Pancreas (tissue), 10 donors: ENCODE data around the gene BRINP2. TPM values are rescaled to one million over a fixed set of nuclear protein-coding genes. Genes with fewer than 3 reads are reported as not detected.

Experiments
- ATAC-seq, 4 donors: fragments of 200-7000 bp; cut with Tn5 transposase; one replicate each; pipeline versions ENCODE4 v1.8.0 to v1.9.1; 2020; ENCODE audit warnings: mild to moderate bottlenecking in 4 of 4, moderate library complexity in 4 of 4
- DNase-seq, 6 donors: peaks; one replicate each; pipeline ENCODE4 v3.0.0-alpha.2; 2020
- FAIRE-seq: peaks from 2 replicates; lab custom pipeline; 2012; peaks lifted over from hg19 to GRCh38; lab: Jason Lieb, UNC
- H3K27ac ChIP-seq, 4 donors: fragments of 200-600 bp; sonication (generic); 1 replicate in 3 of 4; 2 replicates in 1 of 4; pipeline versions ENCODE4 v1.5.0 to v1.8.0; 2020
- H3K27me3 ChIP-seq, 4 donors: fragments of 200-600 bp; one replicate each; pipeline ENCODE4 v1.8.0; 2021
- H3K36me3 ChIP-seq, 3 donors: fragments of 200-600 bp; sonication (generic) in 1 of 3; one replicate each; pipeline versions ENCODE4 v1.5.0 to v1.8.0; 2020 to 2021
- H3K4me1 ChIP-seq, 3 donors: fragments of 200-600 bp; one replicate each; pipeline ENCODE4 v1.8.0; 2021
- H3K4me3 ChIP-seq, 4 donors: fragments of 200-600 bp; sonication (generic) in 2 of 4; one replicate each; pipeline versions ENCODE4 v1.5.0 to v1.8.0; 2020 to 2021
- H3K9me3 ChIP-seq, 4 donors: fragments of 200-600 bp; one replicate each; pipeline ENCODE4 v1.8.0; 2021
- CTCF ChIP-seq, 4 donors: fragments of 200-600 bp; sonication (generic) in 3 of 4; IDR thresholded peaks; one replicate each; pipeline versions ENCODE4 v1.5.0 to v1.8.0; 2021; ENCODE audit warnings: antibody characterized with exemption in 4 of 4
- WGBS, 2 donors: extraction: QIAGEN DNeasy Blood & Tissue Kit; methylation state at CpG; one replicate each; pipeline ENCODE4 v1.1.7; 2013; 5-methylcytosine and 5-hydroxymethylcytosine counted together
- intact Hi-C, 3 donors: fragments of 100-400 bp; cut with DNase I; formaldehyde crosslinking; loops; one replicate each; pipeline versions ENCODE4 v1.11.1 to v1.14.2; 2022
- polyA plus RNA-seq, 2 donors: library from polyadenylated mRNA; stranded (reverse); fragments of 200-250 nt; gene quantifications; one replicate each; pipeline ENCODE4 v1.2.3, GENCODE V29; 2013
- total RNA-seq, 6 donors: library from RNA; stranded (reverse); fragmentation: NEBNext Ultra II Directional in 4 of 6; extraction: Animal tissue kit (Norgen Biotek cat#: 25700) in 4 of 6; gene quantifications; one replicate each; pipeline versions ENCODE4 v1.2.1 to v1.2.4, GENCODE V29; 2021 to 2023
- donor health status: healthy with polysubstance abuse.
- donor health status: DM: no; HTN: no; CAD: no; lungs with moderate emphysema.
- donor health status: DM: no; HTN: no; CAD: no.
- donor health status: control.
- donor health status: control.
- donor health status: Bipolar disorder and iron deficiency.
- donor health status: DM: yes; HTN: yes; CAD: no.
- donor health status: DM: no; HTN: no; CAD: no.
- donor health status: DM: no; HTN: no; CAD: no.
- donor health status: DM: yes; HTN: yes; CAD: no.

Gene BRINP2
- total and polyA plus RNA-seq, 8 donors: 0.04 to 0.23 (median 0.19) TPM; not detected in 5

GRCh38 chr1:177257128-177257527 lies 86.4 kb downstream of the BRINP2 start:
- no peak overlapping the region for H3K27ac ChIP-seq
- no peak for TF ChIP-seq CTCF (IDR thresholded peaks at IDR 0.05)
- no peak for ATAC-seq
- H3K36me3 ChIP-seq: no peaks in the 10 kb centered on the region
- H3K4me1 ChIP-seq: peaks cover 0 to 3% (median 0%) of the 10 kb centered on the region in 3 donors
- H3K4me3 ChIP-seq: no peak overlapping the region
- DNase-seq: peak in 1 of 6 donors; percentile 32
- 58 to 62% methylated on average over 11 of the region's 11 CpGs for WGBS, 2 donors
- H3K27me3 ChIP-seq: no peaks in the 10 kb centered on the region
- intact Hi-C loops: no loop called here
- H3K9me3 ChIP-seq: no peaks in the 10 kb centered on the region
- FAIRE-seq: no peak

DNA sequence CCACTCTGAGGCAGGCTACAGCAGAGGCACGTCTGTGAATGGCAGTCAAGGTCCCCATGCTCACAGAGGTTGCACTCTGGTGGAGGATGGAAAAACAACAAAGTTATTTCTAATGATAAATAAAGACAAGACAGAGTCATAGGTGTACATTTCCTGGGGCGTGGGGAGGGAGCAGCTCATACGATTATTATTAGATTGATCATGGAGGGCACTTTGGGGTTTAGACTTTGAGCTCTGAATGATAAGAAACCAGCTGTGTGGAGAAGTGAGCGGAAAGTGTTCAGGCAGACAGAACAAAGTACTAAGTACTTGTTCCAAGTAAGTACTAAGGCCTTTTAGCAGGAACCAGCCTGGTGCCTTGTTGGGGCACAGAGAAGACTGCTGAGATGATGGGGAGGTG lies 86.8 kb downstream of the BRINP2 start:
- Histone ChIP-seq H3K4me1 (peaks cover 0 to 3% (median 0%) of the 10 kb centered on the region in 3 donors), H3K27me3 (no peaks in the 10 kb centered on the region), H3K9me3 (no peaks in the 10 kb centered on the region), H3K27ac (no peak overlapping the region), H3K36me3 (no peaks in the 10 kb centered on the region), H3K4me3 (no peak overlapping the region)
- no peak for FAIRE-seq
- DNase-seq: no peak
- no peak for TF ChIP-seq CTCF (IDR thresholded peaks at IDR 0.05)
- intact Hi-C loops: no loop called here
- no peak for ATAC-seq
- WGBS, 2 donors: 44 to 56% methylated on average over 4 of the region's 4 CpGs

DNA sequence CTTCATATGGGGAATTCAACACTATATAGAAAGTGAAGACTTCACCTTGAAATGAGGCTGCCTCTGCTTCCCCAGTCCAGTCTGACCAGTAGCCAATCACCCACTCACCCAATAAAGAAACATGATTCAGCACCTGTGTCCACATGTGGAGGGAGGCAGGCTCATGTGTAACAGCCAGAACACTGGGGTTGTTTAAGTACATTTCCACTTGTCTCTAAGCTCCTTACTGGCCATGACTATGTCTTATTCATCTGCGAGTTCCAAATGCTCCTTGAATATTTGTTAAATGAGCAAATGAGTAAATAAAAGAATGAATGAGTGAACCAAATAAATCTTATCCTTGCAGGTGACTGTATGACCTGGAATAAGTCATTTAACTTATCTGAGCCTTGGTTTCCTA lies 100.1 kb downstream of the BRINP2 start:
- WGBS, 2 donors: 71 to 88% methylated on average over 1 of the region's 1 CpG
- FAIRE-seq: no peak
- H3K4me3 ChIP-seq: no peak overlapping the region

GRCh38 chr1:177273141-177273540 lies 102.4 kb downstream of the BRINP2 start:
- intact Hi-C loops: no loop called here
- TF ChIP-seq CTCF (IDR thresholded peaks at IDR 0.05): no peak
- FAIRE-seq: no peak
- ATAC-seq: no peak
- Histone ChIP-seq H3K4me3 (no peak overlapping the region), H3K9me3 (no peaks in the 10 kb centered on the region), H3K4me1 (peaks cover 12 to 16% (median 15%) of the 10 kb centered on the region in 3 donors), H3K27me3 (no peaks in the 10 kb centered on the region), H3K36me3 (no peaks in the 10 kb centered on the region), H3K27ac (no peak overlapping the region)
- WGBS, 2 donors: 84 to 85% methylated on average over 5 of the region's 5 CpGs
- DNase-seq: no peak

More for the DNA sequence above, 100.1 kb downstream of the BRINP2 start:
- no peak for TF ChIP-seq CTCF (IDR thresholded peaks at IDR 0.05)
- ATAC-seq (no peak), DNase-seq (no peak)
- Histone ChIP-seq H3K4me1 (peaks cover 11 to 15% (median 12%) of the 10 kb centered on the region in 3 donors), H3K27me3 (no peaks in the 10 kb centered on the region), H3K27ac (no peak overlapping the region), H3K36me3 (no peaks in the 10 kb centered on the region), H3K9me3 (no peaks in the 10 kb centered on the region)
- intact Hi-C loops: no loop called here

GRCh38 chr1:177274687-177275211 lies 104.0 kb downstream of the BRINP2 start:
- DNase-seq: peak in 3 of 6 donors; percentile 30 to 48 (median 36)
- intact Hi-C loops: no loop called here
- Histone ChIP-seq H3K36me3 (no peaks in the 10 kb centered on the region), H3K27ac (peak overlapping the region in 2 of 4 donors; percentile 19 to 24), H3K27me3 (no peaks in the 10 kb centered on the region), H3K9me3 (no peaks in the 10 kb centered on the region), H3K4me3 (no peak overlapping the region), H3K4me1 (peaks cover 12 to 16% (median 15%) of the 10 kb centered on the region in 3 donors)
- ATAC-seq: peak; percentile 74 to 91 (median 86)
- no peak for FAIRE-seq
- no peak for TF ChIP-seq CTCF (IDR thresholded peaks at IDR 0.05)
- 7 to 9% methylated on average over 5 of the region's 5 CpGs for WGBS, 2 donors
